CD4-positive, alpha-beta T cell (primary cell): ENCODE results near the gene GRM5. TPM values are rescaled to one million over a fixed set of nuclear protein-coding genes. Genes with fewer than 3 reads are reported as not detected.

Source experiments
- ATAC-seq: fragments of 200-7000 bp; cut with Tn5 transposase; one replicate; pipeline ENCODE4 v1.10.0; 2022; ENCODE audit warnings: mild to moderate bottlenecking; ENCODE audit not compliant: poor library complexity
- CTCF ChIA-PET: fragments of 350-600 bp; sonication (Branson Sonifier 250); formaldehyde crosslinking; loops from one replicate; lab custom pipeline; 2021; ENCODE audit warnings: antibody characterized with exemption, inconsistent platforms; lab: Charles Lee
- POLR2A ChIA-PET: fragments of 350-600 bp; sonication (Branson Sonifier 250); formaldehyde crosslinking; loops from one replicate; lab custom pipeline; 2021; ENCODE audit warnings: antibody characterized with exemption, inconsistent platforms; lab: Charles Lee
- DNase-seq, 14 experiments: peaks; one replicate each; pipeline ENCODE4 v3.0.0-alpha.2; 2013 to 2020; ENCODE audit warnings: mixed read lengths in 2 of 14
- H3K27ac ChIP-seq, 2 donors: one replicate each; pipeline versions ENCODE4 v1.5.1 to v1.7.0; 2013; ENCODE audit warnings: low read length in 2 of 2, low read depth in 1 of 2, mild to moderate bottlenecking in 1 of 2
- H3K27me3 ChIP-seq, 2 experiments: 1 replicate in 1 of 2; 2 replicates in 1 of 2; pipeline versions ENCODE4 v1.6.1 to v1.7.0; 2013; ENCODE audit warnings: low read length in 2 of 2, control low read depth in 1 of 2, mild to moderate bottlenecking in 1 of 2, moderate library complexity in 1 of 2; ENCODE audit not compliant: insufficient read depth in 2 of 2, control insufficient read depth in 1 of 2
- H3K36me3 ChIP-seq: one replicate; pipeline ENCODE4 v1.6.1; 2013; ENCODE audit warnings: low read length, control low read depth; ENCODE audit not compliant: insufficient read depth
- H3K4me1 ChIP-seq: one replicate; pipeline ENCODE4 v1.6.1; 2013; ENCODE audit warnings: low read length, control low read depth; ENCODE audit not compliant: insufficient read depth
- H3K4me3 ChIP-seq: one replicate; pipeline ENCODE4 v1.5.1; 2013; ENCODE audit warnings: mild to moderate bottlenecking, low read length, moderate library complexity
- H3K9me3 ChIP-seq, 2 experiments: 1 replicate in 1 of 2; 2 replicates in 1 of 2; pipeline versions ENCODE4 v1.6.1 to v1.7.0; 2013; ENCODE audit warnings: low read length in 2 of 2, mild to moderate bottlenecking in 2 of 2, control low read depth in 1 of 2, moderate library complexity in 1 of 2; ENCODE audit not compliant: control insufficient read depth in 1 of 2, insufficient read depth in 1 of 2
- H3K27ac Mint-ChIP-seq: one replicate; pipeline ENCODE4 v1.8.0; 2020; ENCODE audit warnings: mixed read lengths
- H3K27me3 Mint-ChIP-seq: one replicate; pipeline ENCODE4 v1.8.0; 2021; ENCODE audit warnings: mixed read lengths
- H3K36me3 Mint-ChIP-seq: one replicate; pipeline ENCODE4 v1.8.0; 2021; ENCODE audit warnings: low read depth, mixed read lengths
- H3K4me1 Mint-ChIP-seq: one replicate; pipeline ENCODE4 v1.8.0; 2021; ENCODE audit warnings: low read depth, mixed read lengths
- H3K4me3 Mint-ChIP-seq: one replicate; pipeline ENCODE4 v1.8.0; 2020; ENCODE audit warnings: mild to moderate bottlenecking, mixed read lengths
- H3K9me3 Mint-ChIP-seq: one replicate; pipeline ENCODE4 v1.8.0; 2020; ENCODE audit warnings: mixed read lengths
- CTCF ChIP-seq: fragments of 200-600 bp; IDR thresholded peaks from one replicate; pipeline ENCODE4 v1.8.0; 2022; ENCODE audit warnings: antibody characterized with exemption, mild to moderate bottlenecking
- intact Hi-C, 2 experiments: fragments of 100-400 bp; cut with DNase I in 1 of 2; cut with micrococcal nuclease in 1 of 2; formaldehyde crosslinking; loops; one replicate each; pipeline versions ENCODE4 v1.15.1 to v1.9.0; 2023 to 2025; cut with DNase I, micrococcal nuclease
- total RNA-seq, 174 experiments: library from RNA in 2 of 174; stranded (reverse) in 2 of 174; gene quantifications; one replicate each; pipeline ENCODE4 v1.2.3 and lab custom pipeline; 2021 to 2026

GRM5 gene
- total RNA-seq, 2 experiments from 2014 or later, result not detected

GRCh38 chr11:88620568-88621130 is 445.1 kb downstream of the GRM5 start:
- H3K4me1 ChIP-seq, result no peaks in the 10 kb centered on the region
- no peaks in the 10 kb centered on the region for H3K36me3 Mint-ChIP-seq
- H3K9me3 Mint-ChIP-seq, result no peaks in the 10 kb centered on the region
- H3K27me3 ChIP-seq, result no peaks in the 10 kb centered on the region
- ChIA-PET POLR2A (no interaction called here), CTCF (no interaction called here)
- intact Hi-C loops, result no loop called here
- H3K4me1 Mint-ChIP-seq, result no peaks in the 10 kb centered on the region
- no peak overlapping the region for H3K27ac Mint-ChIP-seq
- no peaks in the 10 kb centered on the region for H3K36me3 ChIP-seq
- DNase-seq, result no peak
- no peaks in the 10 kb centered on the region for H3K9me3 ChIP-seq
- no peak for ATAC-seq
- no peak for TF ChIP-seq CTCF
- H3K4me3 Mint-ChIP-seq, result no peak overlapping the region
- H3K27ac ChIP-seq, result no peak overlapping the region
- H3K4me3 ChIP-seq, result no peak overlapping the region
- H3K27me3 Mint-ChIP-seq, result no peaks in the 10 kb centered on the region

GRCh38 chr11:88619656-88620385 is 446.0 kb downstream of the GRM5 start:
- H3K4me3 Mint-ChIP-seq, result no peak overlapping the region
- no peak overlapping the region for H3K27ac ChIP-seq
- no peak for DNase-seq
- no peaks in the 10 kb centered on the region for H3K9me3 ChIP-seq
- H3K27ac Mint-ChIP-seq, result no peak overlapping the region
- TF ChIP-seq CTCF, result no peak
- H3K4me1 Mint-ChIP-seq, result no peaks in the 10 kb centered on the region
- no peaks in the 10 kb centered on the region for H3K9me3 Mint-ChIP-seq
- no peaks in the 10 kb centered on the region for H3K4me1 ChIP-seq
- no peaks in the 10 kb centered on the region for H3K27me3 Mint-ChIP-seq
- no peaks in the 10 kb centered on the region for H3K36me3 Mint-ChIP-seq
- ChIA-PET CTCF (no interaction called here), POLR2A (no interaction called here)
- H3K4me3 ChIP-seq, result no peak overlapping the region
- ATAC-seq, result no peak
- no peaks in the 10 kb centered on the region for H3K36me3 ChIP-seq
- H3K27me3 ChIP-seq, result no peaks in the 10 kb centered on the region
- intact Hi-C loops, result no loop called here

GRCh38 chr11:88619071-88619425 is 446.7 kb downstream of the GRM5 start:
- intact Hi-C loops, result no loop called here
- ATAC-seq (no peak), DNase-seq (no peak)
- H3K36me3 Mint-ChIP-seq, result no peaks in the 10 kb centered on the region
- Histone ChIP-seq H3K4me1 (no peaks in the 10 kb centered on the region), H3K27me3 (no peaks in the 10 kb centered on the region), H3K4me3 (no peak overlapping the region), H3K27ac (no peak overlapping the region), H3K36me3 (no peaks in the 10 kb centered on the region), H3K9me3 (no peaks in the 10 kb centered on the region)
- no peak overlapping the region for H3K4me3 Mint-ChIP-seq
- CTCF ChIA-PET, result no interaction called here
- POLR2A ChIA-PET, result no interaction called here
- no peaks in the 10 kb centered on the region for H3K9me3 Mint-ChIP-seq
- no peaks in the 10 kb centered on the region for H3K4me1 Mint-ChIP-seq
- H3K27me3 Mint-ChIP-seq, result no peaks in the 10 kb centered on the region
- no peak for TF ChIP-seq CTCF
- H3K27ac Mint-ChIP-seq, result no peak overlapping the region
